B cell (primary cell): Measurements from ENCODE around the gene NME7.

ENCODE experiments used
- EZH2 ChIP-seq: IDR thresholded peaks from 2 replicates; pipeline ENCODE4 v1.6.1; 2012; ENCODE audit warnings: borderline replicate concordance, low read depth, mild to moderate bottlenecking, moderate library complexity, low read length; ENCODE audit not compliant: insufficient read depth, poor library complexity, severe bottlenecking
- TF ChIP-seq, protein P1 (sequence below): fragments of 200-600 bp; IDR thresholded peaks from one replicate; pipeline ENCODE4 v1.8.0; 2022; ENCODE audit warnings: antibody characterized with exemption, mild to moderate bottlenecking

GRCh38 chr1:169146576-169147214 is 220.9 kb downstream of the NME7 start:
- TF ChIP-seq, protein P1, sequence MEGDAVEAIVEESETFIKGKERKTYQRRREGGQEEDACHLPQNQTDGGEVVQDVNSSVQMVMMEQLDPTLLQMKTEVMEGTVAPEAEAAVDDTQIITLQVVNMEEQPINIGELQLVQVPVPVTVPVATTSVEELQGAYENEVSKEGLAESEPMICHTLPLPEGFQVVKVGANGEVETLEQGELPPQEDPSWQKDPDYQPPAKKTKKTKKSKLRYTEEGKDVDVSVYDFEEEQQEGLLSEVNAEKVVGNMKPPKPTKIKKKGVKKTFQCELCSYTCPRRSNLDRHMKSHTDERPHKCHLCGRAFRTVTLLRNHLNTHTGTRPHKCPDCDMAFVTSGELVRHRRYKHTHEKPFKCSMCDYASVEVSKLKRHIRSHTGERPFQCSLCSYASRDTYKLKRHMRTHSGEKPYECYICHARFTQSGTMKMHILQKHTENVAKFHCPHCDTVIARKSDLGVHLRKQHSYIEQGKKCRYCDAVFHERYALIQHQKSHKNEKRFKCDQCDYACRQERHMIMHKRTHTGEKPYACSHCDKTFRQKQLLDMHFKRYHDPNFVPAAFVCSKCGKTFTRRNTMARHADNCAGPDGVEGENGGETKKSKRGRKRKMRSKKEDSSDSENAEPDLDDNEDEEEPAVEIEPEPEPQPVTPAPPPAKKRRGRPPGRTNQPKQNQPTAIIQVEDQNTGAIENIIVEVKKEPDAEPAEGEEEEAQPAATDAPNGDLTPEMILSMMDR, result no peak
- no peak for TF ChIP-seq EZH2
